ENCODE data around the gene STX12. TPM values are rescaled to one million over a fixed set of nuclear protein-coding genes. Genes with fewer than 3 reads are reported as not detected.
A peak's percentile ranks its signal among the peaks of the same experiment; 100 is the strongest.

STX12 gene
- total RNA-seq, 2 donors from 2014 or later, result 24.6 to 31.6 TPM

GRCh38 chr1:27858949-27859576, 86.0 kb downstream of the STX12 start:
- no peaks in the 10 kb centered on the region for H3K27me3 ChIP-seq
- DNase-seq (ENCODE audit: low spot score), result no peak
- no peak overlapping the region for H3K4me3 ChIP-seq
- peaks cover 0 to 21% of the 10 kb centered on the region in 2 donors for H3K4me1 ChIP-seq
- H3K27ac ChIP-seq, result no peak overlapping the region
- H3K9me3 ChIP-seq, result no peaks in the 10 kb centered on the region
- H3K36me3 ChIP-seq, result no peaks in the 10 kb centered on the region
- TF ChIP-seq, protein P1, sequence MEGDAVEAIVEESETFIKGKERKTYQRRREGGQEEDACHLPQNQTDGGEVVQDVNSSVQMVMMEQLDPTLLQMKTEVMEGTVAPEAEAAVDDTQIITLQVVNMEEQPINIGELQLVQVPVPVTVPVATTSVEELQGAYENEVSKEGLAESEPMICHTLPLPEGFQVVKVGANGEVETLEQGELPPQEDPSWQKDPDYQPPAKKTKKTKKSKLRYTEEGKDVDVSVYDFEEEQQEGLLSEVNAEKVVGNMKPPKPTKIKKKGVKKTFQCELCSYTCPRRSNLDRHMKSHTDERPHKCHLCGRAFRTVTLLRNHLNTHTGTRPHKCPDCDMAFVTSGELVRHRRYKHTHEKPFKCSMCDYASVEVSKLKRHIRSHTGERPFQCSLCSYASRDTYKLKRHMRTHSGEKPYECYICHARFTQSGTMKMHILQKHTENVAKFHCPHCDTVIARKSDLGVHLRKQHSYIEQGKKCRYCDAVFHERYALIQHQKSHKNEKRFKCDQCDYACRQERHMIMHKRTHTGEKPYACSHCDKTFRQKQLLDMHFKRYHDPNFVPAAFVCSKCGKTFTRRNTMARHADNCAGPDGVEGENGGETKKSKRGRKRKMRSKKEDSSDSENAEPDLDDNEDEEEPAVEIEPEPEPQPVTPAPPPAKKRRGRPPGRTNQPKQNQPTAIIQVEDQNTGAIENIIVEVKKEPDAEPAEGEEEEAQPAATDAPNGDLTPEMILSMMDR (IDR thresholded peaks at IDR 0.05), result no peak

DNA sequence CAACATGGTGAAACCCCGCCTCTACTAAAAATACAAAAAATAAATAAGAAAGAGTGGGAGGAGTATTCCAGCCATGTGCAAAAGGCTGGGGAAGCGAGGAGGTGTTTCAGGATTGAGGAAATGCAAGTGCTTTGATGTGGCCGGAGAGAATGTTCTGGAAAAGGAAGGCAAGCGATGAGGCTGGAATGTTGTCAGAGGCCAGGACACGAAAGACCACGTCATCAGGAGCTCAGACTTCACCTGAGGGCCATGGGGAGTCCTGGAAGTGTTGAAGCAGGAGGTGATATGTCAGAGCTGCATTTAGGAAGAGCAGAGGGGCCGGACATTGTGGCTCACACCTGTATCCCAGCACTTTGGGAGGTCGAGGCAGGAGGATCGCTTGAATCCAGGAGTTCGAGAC, 88.4 kb downstream of the STX12 start:
- no peaks in the 10 kb centered on the region for H3K9me3 ChIP-seq
- H3K4me1 ChIP-seq, result peaks cover 0 to 21% of the 10 kb centered on the region in 2 donors
- H3K27me3 ChIP-seq, result no peaks in the 10 kb centered on the region
- no peak overlapping the region for H3K4me3 ChIP-seq
- TF ChIP-seq, protein P1 (IDR thresholded peaks at IDR 0.05), result no peak
- H3K36me3 ChIP-seq, result no peaks in the 10 kb centered on the region
- no peak for DNase-seq (ENCODE audit: low spot score)
- no peak overlapping the region for H3K27ac ChIP-seq

GRCh38 chr1:27862004-27862403, 89.0 kb downstream of the STX12 start:
- H3K27me3 ChIP-seq, result no peaks in the 10 kb centered on the region
- H3K9me3 ChIP-seq, result no peaks in the 10 kb centered on the region
- H3K27ac ChIP-seq, result peak overlapping the region; percentile 57 to 65
- H3K4me3 ChIP-seq, result no peak overlapping the region
- DNase-seq (ENCODE audit: low spot score), result no peak
- no peaks in the 10 kb centered on the region for H3K36me3 ChIP-seq
- peaks cover 0 to 21% of the 10 kb centered on the region in 2 donors for H3K4me1 ChIP-seq
- TF ChIP-seq, protein P1 (IDR thresholded peaks at IDR 0.05), result no peak

- DNase-seq (ENCODE audit: low spot score), result peak; percentile 84
- Histone ChIP-seq H3K9me3 (no peaks in the 10 kb centered on the region), H3K27ac (peak overlapping the region; percentile 57 to 65), H3K4me3 (no peak overlapping the region), H3K27me3 (no peaks in the 10 kb centered on the region), H3K4me1 (peaks cover 0 to 19% of the 10 kb centered on the region in 2 donors), H3K36me3 (no peaks in the 10 kb centered on the region)
- TF ChIP-seq, protein P1 (IDR thresholded peaks at IDR 0.05), result no peak
These were observed 89.9 kb downstream of the STX12 start for GRCh38 chr1:27862671-27863537.

- TF ChIP-seq, protein P1 (IDR thresholded peaks at IDR 0.05), result no peak
- Histone ChIP-seq H3K4me1 (peaks cover 0 to 13% of the 10 kb centered on the region in 2 donors), H3K27me3 (no peaks in the 10 kb centered on the region), H3K27ac (peak overlapping the region; percentile 47 to 57), H3K9me3 (no peaks in the 10 kb centered on the region), H3K36me3 (no peaks in the 10 kb centered on the region), H3K4me3 (no peak overlapping the region)
- DNase-seq (ENCODE audit: low spot score), result no peak
These were observed 90.5 kb downstream of the STX12 start for GRCh38 chr1:27863538-27863915.
